Measurements from ENCODE around the gene CETP. TPM values are rescaled to one million over a fixed set of nuclear protein-coding genes. Genes with fewer than 3 reads are reported as not detected.
A peak's percentile ranks its signal among the peaks of the same experiment; 100 is the strongest.
"Not testable (repeated sequence)": the region's sequence is repeated elsewhere in the genome, so short reads cannot be mapped to it uniquely, and the experiment has no call there.

Gene CETP
- polyA plus RNA-seq, 1 donor (not counting 4 experiments of a cell fraction or from before 2014, with no cell fraction given): not detected

GRCh38 chr16:56985962-56986360, 24.2 kb downstream of the CETP start:
- Histone ChIP-seq H3K9me3 (ENCODE audit: control insufficient read depth, low read depth, low read length) (no peaks in the 10 kb centered on the region), H3K79me2 (ENCODE audit: control insufficient read depth, insufficient read depth, low read length) (peaks cover 3% of the 10 kb centered on the region), H3K4me3 (ENCODE audit: control insufficient read depth in 2 of 3, extremely low read depth in 1 of 3, insufficient read depth in 2 of 3, low read depth in 1 of 3, low read length in 3 of 3) (no peak overlapping the region), H3K36me3 (ENCODE audit: control insufficient read depth in 2 of 2, extremely low read depth in 1 of 2, insufficient read depth in 2 of 2, low read length in 2 of 2) (no peaks in the 10 kb centered on the region), H3K27ac (ENCODE audit: control insufficient read depth, insufficient read depth, low read length) (no peak overlapping the region), H3K4me2 (ENCODE audit: control insufficient read depth, extremely low read depth, insufficient read depth, low read depth, low read length) (peak overlapping the region; percentile 24), H3K4me1 (ENCODE audit: control insufficient read depth, extremely low read depth, insufficient read depth, low read length) (peaks cover 29% of the 10 kb centered on the region), H4K20me1 (ENCODE audit: control insufficient read depth, extremely low read depth, insufficient read depth, low read length) (no peaks in the 10 kb centered on the region), H3K9me1 (ENCODE audit: control insufficient read depth, extremely low read depth, insufficient read depth, low read length) (no peaks in the 10 kb centered on the region), H3K9ac (ENCODE audit: control insufficient read depth, extremely low read depth, insufficient read depth, low read length) (no peak overlapping the region), H2AFZ (ENCODE audit: control insufficient read depth, low read length) (peak overlapping the region; percentile 41), H3K27me3 (ENCODE audit: control insufficient read depth, extremely low read depth, insufficient read depth, low read length) (no peaks in the 10 kb centered on the region)
- TF ChIP-seq EZH2 (IDR thresholded peaks at IDR 0.05; ENCODE audit: low read length) (no peak), CTCF (optimal IDR thresholded peaks at IDR 0.05 in 1 of 3, IDR thresholded peaks at IDR 0.05 in 1 of 3, conservative IDR thresholded peaks at IDR 0.05 in 1 of 3; ENCODE audit: extremely low read depth in 1 of 3, insufficient read depth in 2 of 3, low read length in 3 of 3) (no peak)
- DNase-seq (ENCODE audit: low read depth, low spot score) (no peak), FAIRE-seq (no peak)
- dilution Hi-C loops (cut with MboI; ENCODE audit: extremely low pct_ligation_motif_present, low sequenced_read_pairs): no loop called here

GRCh38 chr16:56986361-56986760, 24.6 kb downstream of the CETP start:
- TF ChIP-seq EZH2 (IDR thresholded peaks at IDR 0.05; ENCODE audit: low read length) (no peak), CTCF (optimal IDR thresholded peaks at IDR 0.05 in 1 of 3, IDR thresholded peaks at IDR 0.05 in 1 of 3, conservative IDR thresholded peaks at IDR 0.05 in 1 of 3; ENCODE audit: extremely low read depth in 1 of 3, insufficient read depth in 2 of 3, low read length in 3 of 3) (no peak)
- no peaks in the 10 kb centered on the region for H3K36me3 ChIP-seq (ENCODE audit: control insufficient read depth in 2 of 2, extremely low read depth in 1 of 2, insufficient read depth in 2 of 2, low read length in 2 of 2)
- H3K27me3 ChIP-seq (ENCODE audit: control insufficient read depth, extremely low read depth, insufficient read depth, low read length): no peaks in the 10 kb centered on the region
- peaks cover 3% of the 10 kb centered on the region for H3K79me2 ChIP-seq (ENCODE audit: control insufficient read depth, insufficient read depth, low read length)
- H3K9me1 ChIP-seq (ENCODE audit: control insufficient read depth, extremely low read depth, insufficient read depth, low read length): no peaks in the 10 kb centered on the region
- FAIRE-seq (no peak), DNase-seq (ENCODE audit: low read depth, low spot score) (no peak)
- peaks cover 32% of the 10 kb centered on the region for H3K4me1 ChIP-seq (ENCODE audit: control insufficient read depth, extremely low read depth, insufficient read depth, low read length)
- H4K20me1 ChIP-seq (ENCODE audit: control insufficient read depth, extremely low read depth, insufficient read depth, low read length): no peaks in the 10 kb centered on the region
- H3K9ac ChIP-seq (ENCODE audit: control insufficient read depth, extremely low read depth, insufficient read depth, low read length): no peak overlapping the region
- no peak overlapping the region for H2AFZ ChIP-seq (ENCODE audit: control insufficient read depth, low read length)
- dilution Hi-C loops (cut with MboI; ENCODE audit: extremely low pct_ligation_motif_present, low sequenced_read_pairs): no loop called here
- no peak overlapping the region for H3K4me2 ChIP-seq (ENCODE audit: control insufficient read depth, extremely low read depth, insufficient read depth, low read depth, low read length)
- no peak overlapping the region for H3K4me3 ChIP-seq (ENCODE audit: control insufficient read depth in 2 of 3, extremely low read depth in 1 of 3, insufficient read depth in 2 of 3, low read depth in 1 of 3, low read length in 3 of 3)
- no peak overlapping the region for H3K27ac ChIP-seq (ENCODE audit: control insufficient read depth, insufficient read depth, low read length)
- H3K9me3 ChIP-seq (ENCODE audit: control insufficient read depth, low read depth, low read length): no peaks in the 10 kb centered on the region

GRCh38 chr16:56986908-56987307, 25.2 kb downstream of the CETP start:
- H3K36me3 ChIP-seq (ENCODE audit: control insufficient read depth in 2 of 2, extremely low read depth in 1 of 2, insufficient read depth in 2 of 2, low read length in 2 of 2); dilution Hi-C loops (cut with MboI; ENCODE audit: extremely low pct_ligation_motif_present, low sequenced_read_pairs); H3K4me3 ChIP-seq (ENCODE audit: control insufficient read depth in 2 of 3, extremely low read depth in 1 of 3, insufficient read depth in 2 of 3, low read depth in 1 of 3, low read length in 3 of 3); H3K9me1 ChIP-seq (ENCODE audit: control insufficient read depth, extremely low read depth, insufficient read depth, low read length); H2AFZ ChIP-seq (ENCODE audit: control insufficient read depth, low read length); H3K9me3 ChIP-seq (ENCODE audit: control insufficient read depth, low read depth, low read length); H3K9ac ChIP-seq (ENCODE audit: control insufficient read depth, extremely low read depth, insufficient read depth, low read length); H4K20me1 ChIP-seq (ENCODE audit: control insufficient read depth, extremely low read depth, insufficient read depth, low read length); H3K4me2 ChIP-seq (ENCODE audit: control insufficient read depth, extremely low read depth, insufficient read depth, low read depth, low read length); H3K79me2 ChIP-seq (ENCODE audit: control insufficient read depth, insufficient read depth, low read length); DNase-seq (ENCODE audit: low read depth, low spot score); FAIRE-seq; H3K27me3 ChIP-seq (ENCODE audit: control insufficient read depth, extremely low read depth, insufficient read depth, low read length); H3K27ac ChIP-seq (ENCODE audit: control insufficient read depth, insufficient read depth, low read length): not testable (repeated sequence)
- H3K4me1 ChIP-seq (ENCODE audit: control insufficient read depth, extremely low read depth, insufficient read depth, low read length): peaks cover 36% of the 10 kb centered on the region
